Stimulated activated CD4-positive, alpha-beta T cell treated with anti-CD3 and anti-CD28 coated beads, Interleukin-2, amount 100 ng/mL, for 24 hours (primary cell): Measurements from ENCODE around the gene LYPD6.
"Not testable (repeated sequence)": the region's sequence is repeated elsewhere in the genome, so short reads cannot be mapped to it uniquely, and the experiment has no call there.

Experiments
- DNase-seq, 2 donors: peaks; one replicate each; pipeline ENCODE4 v3.0.0-alpha.2; 2020

LYPD6 gene, protein sequence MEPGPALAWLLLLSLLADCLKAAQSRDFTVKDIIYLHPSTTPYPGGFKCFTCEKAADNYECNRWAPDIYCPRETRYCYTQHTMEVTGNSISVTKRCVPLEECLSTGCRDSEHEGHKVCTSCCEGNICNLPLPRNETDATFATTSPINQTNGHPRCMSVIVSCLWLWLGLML

DNA sequence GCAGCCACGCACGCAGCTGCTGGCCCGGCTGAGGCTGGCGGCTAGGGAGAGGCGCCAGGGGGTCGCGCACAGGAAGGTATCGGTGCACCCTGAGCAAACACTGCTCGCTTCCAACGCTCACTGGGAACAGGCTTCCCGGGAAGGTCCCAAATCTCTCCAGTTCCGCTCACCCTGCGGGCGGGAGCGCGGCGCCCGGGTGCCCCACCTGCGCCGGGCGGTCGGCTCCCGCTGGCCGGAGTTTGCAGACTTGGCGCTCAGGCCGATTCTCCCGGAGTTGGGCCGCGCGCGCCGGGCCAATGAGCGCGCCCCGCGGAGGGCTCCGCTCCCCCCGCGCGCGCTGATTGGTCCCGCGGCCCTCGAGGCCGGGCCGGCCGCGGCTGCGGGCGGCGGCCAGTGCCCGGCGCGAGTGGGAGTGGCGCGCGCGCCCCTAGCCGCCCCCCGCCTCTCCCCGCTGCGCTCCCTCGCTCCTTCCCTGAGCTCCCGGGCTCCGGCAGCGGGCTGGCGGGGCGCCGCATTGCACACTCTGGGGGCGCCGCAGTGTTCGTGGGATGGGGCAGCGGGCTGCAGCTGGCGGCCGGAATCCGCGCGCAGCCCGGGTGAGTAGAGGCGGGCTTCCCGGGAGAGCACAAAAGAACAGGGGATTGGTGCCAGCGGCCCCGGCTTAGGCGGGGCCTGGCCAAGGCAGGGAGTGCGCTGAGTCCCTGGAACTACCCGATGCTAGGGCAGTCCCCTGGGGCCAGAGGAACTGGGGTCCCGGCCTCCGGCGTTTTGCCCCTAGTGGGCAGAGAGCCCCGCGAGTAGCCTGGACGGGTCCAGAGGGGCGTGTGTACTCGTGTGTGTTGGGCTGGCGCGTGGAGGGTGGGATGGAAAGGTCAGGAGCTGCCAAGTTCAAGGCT, at the start of gene LYPD6:
Gene LYPD6, plus strand, starts transcription at position 461 of the 896 bp plus-strand sequence. CDS start 107,122 bp downstream, outside the sequence.
- DNase-seq, result peak in 1 of 2 donors; percentile 2

DNA sequence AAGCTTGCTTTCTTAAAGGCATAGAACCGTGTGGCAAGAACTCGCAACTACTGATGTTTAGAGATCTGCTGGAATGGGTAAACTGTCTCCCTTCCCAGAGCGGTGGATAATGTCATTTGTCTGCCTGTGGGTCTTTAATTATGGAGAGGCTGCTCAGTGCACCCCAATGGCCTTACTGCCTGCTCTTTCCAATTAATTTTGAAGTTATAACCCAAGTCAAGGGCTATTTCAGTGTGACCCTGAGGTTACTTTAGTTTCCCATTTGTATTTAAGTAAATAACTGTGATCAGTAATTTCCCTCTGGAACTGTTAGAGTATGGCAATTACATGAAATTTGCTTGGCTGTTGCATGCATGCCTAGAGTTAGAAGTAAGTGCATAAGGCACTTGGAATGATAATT, 48.9 kb upstream of the LYPD6 start:
- DNase-seq, result no peak

- no peak for DNase-seq
Measured at GRCh38 chr2:149290662-149291061, 39.7 kb upstream of the LYPD6 start.

- no peak for DNase-seq
Measured at GRCh38 chr2:149291881-149292280, 38.5 kb upstream of the LYPD6 start.

GRCh38 chr2:149296031-149296430, 34.4 kb upstream of the LYPD6 start:
- DNase-seq, result no peak

DNA sequence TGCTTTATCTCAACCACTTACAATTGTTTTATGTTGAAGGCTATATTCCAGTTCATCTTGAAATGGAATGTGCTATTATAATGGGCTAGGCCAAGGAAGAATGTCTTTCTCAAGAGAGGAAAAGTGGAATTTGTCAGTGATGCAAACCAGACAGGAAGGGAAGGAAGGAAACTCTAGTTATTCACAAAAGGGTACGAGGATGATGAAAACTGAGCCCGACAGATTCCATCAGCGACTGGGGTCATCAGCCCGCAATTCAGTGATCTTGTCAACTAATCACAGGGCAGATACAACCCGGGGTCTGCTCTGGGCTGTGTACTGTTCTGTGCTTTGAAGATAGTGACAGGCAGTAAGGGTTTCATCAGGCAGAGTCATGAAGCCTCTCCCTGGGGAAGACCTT, 23.4 kb upstream of the LYPD6 start:
- DNase-seq, result no peak

- no peak for DNase-seq
Measured at GRCh38 chr2:149310349-149310748, 20.0 kb upstream of the LYPD6 start.

DNA sequence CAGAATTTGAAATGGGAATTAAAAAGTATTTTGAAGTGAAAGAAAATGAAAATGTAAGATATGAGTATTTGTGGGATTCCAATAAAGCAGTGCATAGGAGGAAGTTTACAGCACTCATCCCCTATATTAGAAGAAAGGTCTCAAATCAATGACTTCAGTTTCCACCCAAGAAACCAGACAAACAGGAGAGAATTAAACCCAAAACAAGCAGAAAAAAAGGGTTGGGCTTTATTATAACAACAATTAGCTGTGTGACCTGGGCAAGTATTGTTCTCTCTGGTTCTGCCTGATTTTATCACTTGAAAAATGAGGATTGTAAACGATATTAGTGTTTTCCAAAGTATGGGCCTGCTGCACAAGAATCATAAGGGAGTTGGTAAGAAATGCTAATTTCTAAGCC, 18.3 kb upstream of the LYPD6 start:
- DNase-seq, result no peak

DNA sequence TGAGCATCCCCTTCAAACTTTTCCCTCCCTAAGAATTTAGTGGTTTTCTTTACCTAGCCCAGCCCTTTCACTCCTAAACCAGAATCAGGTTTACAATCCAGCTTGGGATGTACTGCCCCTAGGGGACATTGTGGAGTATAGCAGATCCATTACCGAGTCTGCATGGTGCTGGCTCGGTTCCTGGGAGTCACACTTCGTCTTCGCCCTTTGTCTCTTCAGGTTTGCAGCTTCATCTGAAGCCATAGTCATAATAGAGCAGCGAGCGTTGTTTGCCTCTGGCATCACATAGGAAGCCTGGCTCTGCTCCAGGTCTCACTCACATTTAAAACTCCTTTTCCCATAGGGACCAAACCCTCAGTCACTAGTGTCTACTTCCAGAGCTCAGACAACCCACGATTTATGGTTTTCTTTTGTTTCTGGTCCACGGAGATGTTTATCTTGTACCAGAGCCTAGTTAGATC, 16.8 kb upstream of the LYPD6 start:
- DNase-seq, result peak in 1 of 2 donors; percentile 5

GRCh38 chr2:149314687-149315086, 15.7 kb upstream of the LYPD6 start:
- no peak for DNase-seq

- no peak for DNase-seq
Measured at GRCh38 chr2:149315461-149315860, 14.9 kb upstream of the LYPD6 start.

DNA sequence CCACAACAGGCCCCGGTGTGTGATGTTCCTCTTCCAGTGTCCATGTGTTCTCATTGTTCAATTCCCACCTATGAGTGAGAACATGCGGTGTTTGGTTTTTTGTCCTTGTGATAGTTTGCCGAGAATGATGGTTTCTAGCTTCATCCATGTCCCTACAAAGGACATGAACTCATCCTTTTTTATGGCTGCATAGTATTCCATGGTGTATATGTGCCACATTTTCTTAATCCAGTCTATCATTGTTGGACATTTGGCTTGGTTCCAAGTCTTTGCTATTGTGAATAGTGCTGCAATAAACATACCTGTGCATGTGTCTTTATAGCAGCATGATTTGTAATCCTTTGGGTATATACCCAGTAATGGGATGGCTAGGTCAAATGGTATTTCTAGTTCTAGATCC, 11.8 kb upstream of the LYPD6 start:
- not testable (repeated sequence) for DNase-seq

DNA sequence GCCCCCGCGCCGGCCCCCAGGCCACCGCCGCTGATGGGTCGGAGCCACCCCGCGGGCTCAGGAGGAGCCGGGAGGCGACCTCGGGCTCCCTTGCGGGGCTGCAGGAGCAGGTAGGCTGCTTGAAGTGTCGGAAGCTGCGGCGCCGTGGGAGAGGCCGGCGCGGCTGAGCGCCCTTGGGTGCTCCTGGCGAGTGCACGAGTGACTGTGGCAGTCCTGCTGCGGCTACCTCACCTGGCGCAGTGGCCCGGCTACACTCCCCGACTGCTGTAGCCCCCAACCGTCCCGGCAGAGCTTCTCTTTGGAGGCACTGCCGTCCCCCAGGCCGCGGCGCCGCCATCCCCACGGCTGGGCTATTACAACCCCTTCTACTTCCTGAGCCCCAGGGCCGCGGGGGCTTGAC, 10.0 kb upstream of the LYPD6 start:
- DNase-seq, result no peak

DNA sequence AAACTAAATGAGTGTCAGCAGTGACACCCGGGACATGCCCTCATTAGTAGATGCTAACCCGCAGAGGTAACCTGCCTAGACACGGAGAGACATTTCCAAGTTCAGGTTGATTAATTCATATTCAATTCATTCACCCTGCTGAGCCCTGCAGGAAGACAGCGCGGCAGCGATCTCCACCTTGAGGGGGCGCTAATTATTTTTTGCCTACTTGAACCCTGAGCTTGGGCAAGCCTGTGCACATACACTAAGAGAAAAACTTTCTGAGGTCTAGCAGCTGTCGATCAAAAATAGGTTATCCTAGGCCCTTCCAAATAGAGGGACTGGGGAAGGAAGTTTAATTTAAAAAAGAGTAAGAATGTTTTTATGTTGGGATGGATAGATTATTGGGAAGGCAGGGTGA, 1.3 kb upstream of the LYPD6 start:
- DNase-seq, result no peak

DNA sequence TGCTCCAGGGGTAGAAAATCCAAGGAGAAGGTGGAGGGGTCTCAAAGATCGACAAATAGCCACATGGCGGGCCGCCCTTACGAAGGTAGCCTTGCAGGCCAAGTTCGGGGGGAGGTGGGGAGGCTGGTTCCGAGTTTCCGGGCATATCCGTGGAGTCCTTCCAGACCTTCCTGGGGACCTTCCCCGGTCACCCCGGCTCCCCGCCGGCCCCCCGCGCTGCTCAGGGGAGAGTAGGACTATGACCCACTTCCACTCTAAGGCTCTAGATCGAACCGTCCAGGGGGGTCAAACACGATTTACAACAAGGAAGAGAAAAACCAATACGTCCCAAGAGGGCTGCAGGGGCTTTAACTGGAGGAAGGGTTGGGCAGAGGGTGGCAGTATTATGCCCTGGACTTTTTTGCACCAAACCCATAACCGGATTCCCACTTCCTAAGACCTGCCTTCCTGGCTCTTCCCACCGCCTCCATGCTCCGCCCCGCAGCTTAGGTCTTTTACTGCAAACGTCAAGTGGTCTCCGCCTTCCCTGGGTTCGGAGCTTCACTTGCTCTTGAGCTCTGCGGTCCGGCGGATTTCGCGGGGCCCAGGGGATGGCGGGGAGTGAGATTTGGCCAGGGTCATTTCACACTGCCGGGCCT, 779 bp upstream of the LYPD6 start:
- peak in 1 of 2 donors; percentile 1 for DNase-seq

GRCh38 chr2:149331023-149331400, 625 bp downstream of the LYPD6 start:
- no peak for DNase-seq

- no peak for DNase-seq
Measured at GRCh38 chr2:149332364-149332763, 2.0 kb downstream of the LYPD6 start.

GRCh38 chr2:149333636-149334035, 3.2 kb downstream of the LYPD6 start:
- no peak for DNase-seq

DNA sequence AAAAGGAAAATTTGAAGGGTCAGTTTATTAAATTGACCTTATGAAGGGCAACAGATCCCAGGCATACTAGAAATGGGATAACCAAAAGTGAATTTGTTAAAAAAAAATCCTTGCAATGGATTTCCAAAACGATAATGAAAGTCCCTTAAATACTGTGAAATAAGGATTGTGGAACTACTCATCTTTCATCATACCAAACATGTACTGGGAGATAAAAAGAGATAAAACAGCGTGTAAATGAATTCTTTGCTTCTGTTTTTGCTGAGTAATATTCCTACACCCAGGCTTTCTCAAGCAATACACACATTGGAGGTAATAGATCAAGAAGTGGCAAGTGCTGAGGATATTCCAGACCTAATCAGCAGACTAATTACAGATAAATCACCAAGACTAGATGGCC, 3.8 kb downstream of the LYPD6 start:
- no peak for DNase-seq

DNA sequence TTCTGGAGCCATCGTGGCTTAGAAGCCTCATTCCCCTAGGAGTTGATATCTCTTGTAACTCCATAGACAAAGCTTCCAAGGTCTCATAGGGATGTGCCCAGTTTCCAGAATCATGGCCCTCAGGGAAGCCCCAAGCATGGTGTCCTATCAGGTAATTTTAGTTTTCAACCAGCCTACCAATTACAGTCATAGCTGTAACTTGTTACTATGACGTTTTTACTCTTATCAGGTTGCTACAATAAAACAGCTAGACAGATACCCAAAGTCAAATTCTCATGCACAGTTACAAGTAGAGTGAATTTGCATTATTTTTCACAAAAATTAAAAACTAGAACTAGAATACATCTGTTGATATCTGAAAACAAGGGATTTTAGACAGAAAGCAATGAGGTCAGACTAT, 8.9 kb downstream of the LYPD6 start:
- no peak for DNase-seq

- DNase-seq, result no peak
Measured at GRCh38 chr2:149342509-149342908, 12.1 kb downstream of the LYPD6 start.

GRCh38 chr2:149344105-149344504, 13.7 kb downstream of the LYPD6 start:
- no peak for DNase-seq

- DNase-seq, result no peak
Measured at GRCh38 chr2:149346272-149346671, 15.9 kb downstream of the LYPD6 start.

GRCh38 chr2:149348291-149348690, 17.9 kb downstream of the LYPD6 start:
- no peak for DNase-seq
